HL-60/S4 treated with retinoic acid at 250 ng/mL for 4 days and 3 days (cell line): ENCODE data around the gene DEPDC7.

Experiments
- in situ Hi-C: fragments of 300-500 bp; cut with MboI; formaldehyde crosslinking; loops from 2 replicates; pipeline ENCODE4 v1.7.0; 2022; ENCODE audit warnings: low sequenced_read_pairs

DEPDC7 gene

DNA sequence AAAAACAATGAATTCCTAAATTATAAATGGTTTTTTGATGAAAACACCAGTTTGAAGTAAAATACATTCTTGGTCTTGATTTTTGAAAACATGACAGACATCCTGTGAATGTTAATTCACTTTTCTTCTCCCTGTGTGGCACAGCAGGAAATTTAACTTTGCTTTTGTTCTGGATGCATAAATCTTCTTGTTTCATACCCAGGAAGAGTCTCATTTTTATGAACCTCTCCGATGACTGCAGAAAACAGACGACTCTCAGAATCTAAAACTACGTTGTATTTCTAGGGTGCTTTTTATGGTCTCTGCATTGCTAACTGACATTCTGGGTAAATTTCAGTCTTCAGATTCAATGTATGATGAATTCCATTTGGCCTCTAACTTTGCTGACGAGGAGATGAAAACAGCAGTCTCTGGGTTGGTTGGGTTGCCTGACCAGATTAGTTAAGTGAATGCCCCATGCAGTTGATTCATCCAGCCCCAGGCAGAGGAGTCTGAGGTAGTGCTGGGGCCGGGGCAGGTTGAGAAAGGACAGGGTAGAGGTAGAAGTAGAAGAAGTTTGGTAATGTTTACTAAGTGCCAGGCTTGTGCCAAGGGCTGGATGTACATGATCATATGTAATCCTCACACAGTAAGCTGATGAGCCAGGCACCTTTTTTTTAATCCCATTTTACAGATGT, 43.8 kb downstream of the DEPDC7 start:
- in situ Hi-C loops = loop anchor here (25.0 kb wide), 1 partner anchor 97 kb away; no protein-coding TSS in a partner anchor

- in situ Hi-C loops = loop anchor here (25.0 kb wide), 1 partner anchor 98 kb away; no protein-coding TSS in a partner anchor
Observed at GRCh38 chr11:33060271-33060670, 44.6 kb downstream of the DEPDC7 start.

- in situ Hi-C loops = loop anchor here (25.0 kb wide), 1 partner anchor 100 kb away; no protein-coding TSS in a partner anchor
Observed at GRCh38 chr11:33062137-33062536, 46.5 kb downstream of the DEPDC7 start.

GRCh38 chr11:33063326-33063881, 47.7 kb downstream of the DEPDC7 start:
- in situ Hi-C loops = loop anchor here (25.0 kb wide), 1 partner anchor 101 kb away; no protein-coding TSS in a partner anchor

GRCh38 chr11:33064033-33064825, 48.6 kb downstream of the DEPDC7 start:
- in situ Hi-C loops = loop anchor here (25.0 kb wide), 1 partner anchor 102 kb away; no protein-coding TSS in a partner anchor

DNA sequence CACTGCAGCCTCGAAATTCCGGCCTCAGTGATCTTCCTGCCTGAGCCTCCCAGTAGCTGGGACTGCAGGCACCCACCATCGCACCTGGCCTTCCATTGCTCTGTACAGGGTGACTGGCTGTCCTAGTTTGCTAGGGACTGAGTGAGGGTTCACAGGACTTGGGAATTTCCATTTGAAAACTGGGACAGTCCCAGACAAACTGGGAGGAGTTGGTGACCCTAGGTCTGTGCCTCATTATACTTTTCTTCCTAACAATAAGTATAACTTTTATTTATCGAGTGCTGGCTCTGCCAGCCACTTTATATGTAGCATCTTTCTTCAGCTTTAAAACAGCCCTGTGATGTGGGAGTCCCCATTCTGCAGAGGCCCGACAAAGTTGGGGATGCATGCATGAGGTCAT, 49.2 kb downstream of the DEPDC7 start:
- in situ Hi-C loops = loop anchor here (25.0 kb wide), 1 partner anchor 103 kb away; no protein-coding TSS in a partner anchor

DNA sequence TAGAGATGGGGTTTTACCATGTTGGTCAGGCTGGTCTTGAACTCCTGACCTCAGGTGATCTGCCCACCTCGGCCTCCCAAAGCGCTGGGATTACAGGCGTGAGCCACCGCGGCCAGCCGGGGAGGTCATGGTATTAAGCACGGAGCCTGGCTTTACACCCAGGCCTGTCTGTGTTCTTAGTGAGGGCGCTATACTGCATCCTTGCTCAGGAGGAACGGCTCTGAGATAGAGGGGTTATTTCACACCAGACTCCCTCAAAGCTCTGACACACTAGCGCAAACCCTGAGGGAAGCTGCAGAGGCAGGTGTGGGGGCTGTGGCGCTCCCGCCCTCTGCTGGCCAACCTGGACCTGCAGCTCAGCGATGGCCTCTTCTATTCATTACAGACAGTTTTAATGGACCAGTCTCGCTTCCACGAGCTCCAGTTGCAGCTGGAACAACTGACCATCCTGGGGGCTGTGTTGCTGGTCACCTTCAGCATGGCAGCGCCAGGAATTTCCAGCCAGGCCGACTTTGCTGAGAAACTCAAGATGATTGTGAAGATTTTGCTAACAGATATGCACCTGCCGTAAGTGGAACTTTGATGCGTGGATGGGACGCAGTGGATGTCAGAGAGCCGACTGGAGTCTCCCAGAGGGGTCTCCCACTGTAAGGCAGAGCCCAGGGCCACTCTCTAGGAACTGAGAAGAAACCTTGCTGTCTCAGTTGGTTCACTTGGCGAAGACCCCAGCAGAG, 49.9 kb downstream of the DEPDC7 start:
- in situ Hi-C loops = loop anchor here (25.0 kb wide), 1 partner anchor 103 kb away; no protein-coding TSS in a partner anchor

DNA sequence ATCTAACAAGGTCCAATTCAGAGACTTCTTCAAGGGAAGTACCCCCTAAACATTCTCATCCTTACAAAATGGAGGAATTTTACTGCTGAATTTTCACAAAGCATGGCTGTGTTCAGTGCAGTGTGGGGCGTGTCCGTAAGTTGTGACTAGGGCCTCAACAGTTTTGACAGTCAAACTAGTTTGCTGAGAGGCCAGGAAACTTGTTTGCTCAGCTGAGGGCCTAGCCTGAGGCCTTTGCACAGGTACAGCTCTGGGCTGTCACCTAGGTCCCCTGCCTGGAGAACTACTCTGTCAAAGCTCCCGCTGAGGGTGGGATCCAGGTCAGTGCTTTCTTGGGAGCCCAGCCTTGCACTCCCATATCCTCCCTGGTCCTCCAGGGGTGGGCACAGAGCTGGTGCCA, 51.6 kb downstream of the DEPDC7 start:
- in situ Hi-C loops = loop anchor here (25.0 kb wide), 1 partner anchor 105 kb away; no protein-coding TSS in a partner anchor

- in situ Hi-C loops = loop anchor here (25.0 kb wide), 1 partner anchor 106 kb away; no protein-coding TSS in a partner anchor
Observed at GRCh38 chr11:33068611-33069340, 53.1 kb downstream of the DEPDC7 start.

DNA sequence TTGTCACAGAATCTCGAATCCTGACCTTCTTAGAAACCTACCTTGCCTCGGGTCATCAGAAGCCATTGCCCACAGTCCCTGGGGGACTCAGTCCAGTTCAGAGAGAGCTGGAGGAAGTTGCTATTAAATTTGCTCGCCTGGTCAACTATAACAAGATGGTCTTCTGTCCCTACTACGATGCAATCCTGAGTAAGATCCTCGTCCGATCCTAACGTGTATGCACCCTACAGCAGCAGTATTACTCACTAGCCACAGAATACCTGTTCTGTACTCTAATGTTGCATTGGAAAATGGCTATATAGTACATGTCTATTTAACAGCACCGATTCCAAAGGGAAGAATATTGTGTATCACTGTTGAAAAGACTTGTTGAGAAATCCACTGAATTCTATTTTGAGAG, 56.8 kb downstream of the DEPDC7 start:
- in situ Hi-C loops = loop anchor here (25.0 kb wide), 1 partner anchor 110 kb away; no protein-coding TSS in a partner anchor
